K562 (cell line): ENCODE measurements around the gene KCNK1. TPM values are rescaled to one million over a fixed set of nuclear protein-coding genes. Genes with fewer than 3 reads are reported as not detected.

ENCODE experiments used
- BACH1 ChIP-seq: fragments of 200-800 bp; sonication (Bioruptor generic); IDR thresholded peaks from 2 replicates; pipeline ENCODE4 v1.6.1; 2016; ENCODE audit warnings: missing genetic modification characterization, missing compliant biosample characterization
- CREM ChIP-seq: IDR thresholded peaks from 2 replicates; pipeline ENCODE4 v1.6.1; 2014; ENCODE audit warnings: antibody characterized with exemption, low read depth
- DNMT1 ChIP-seq: fragments of 450-650 bp; IDR thresholded peaks from 2 replicates; pipeline ENCODE4 v1.6.1; 2016; ENCODE audit warnings: antibody characterized with exemption, mild to moderate bottlenecking
- EGR1 ChIP-seq: fragments of 450-650 bp; conservative IDR thresholded peaks from 2 replicates; pipeline ENCODE4 v1.6.1; 2017; ENCODE audit warnings: mild to moderate bottlenecking
- MEF2D ChIP-seq: conservative IDR thresholded peaks from 2 replicates; pipeline ENCODE4 v1.6.1; 2016; ENCODE audit warnings: low read depth, missing genetic modification characterization, missing compliant biosample characterization
- SREBF1 ChIP-seq: fragments of 150-350 bp; IDR thresholded peaks from 2 replicates; pipeline ENCODE4 v1.6.1; 2014; ENCODE audit warnings: antibody characterized with exemption, low read depth, low read length, borderline replicate concordance
- TRIM24 ChIP-seq, 2 experiments: fragments of 450-650 bp; IDR thresholded peaks; 2 replicates each; pipeline ENCODE4 v1.6.1; 2016
- ZC3H4 ChIP-seq: sonication (generic); formaldehyde crosslinking; IDR thresholded peaks from 2 replicates; pipeline ENCODE4 v1.9.0; 2021; ENCODE audit warnings: missing genetic modification reagents, borderline replicate concordance
- ZNF79 ChIP-seq: fragments of 250-450 bp; sonication (Bioruptor Pico); IDR thresholded peaks from 2 replicates; pipeline ENCODE4 v1.4.0; 2020; ENCODE audit warnings: low read depth, mild to moderate bottlenecking, moderate library complexity
- polyA plus RNA-seq, 8 experiments: library from polyadenylated mRNA; depleted of rRNA in 4 of 8; stranded (reverse) in 5 of 8; unstranded in 3 of 8; fragments of >200 nt; fragmentation: Nextera tagmentation in 2 of 8; fragmentation: Illumina TruSeq in 1 of 8; extraction: Ambion mirVana in 2 of 8; extraction: Trizol in 1 of 8; gene quantifications; 2 replicates each; pipeline versions ENCODE4 v1.2.1 to v1.2.3, GENCODE V29; 2011 to 2014; ENCODE audit warnings: inconsistent platforms in 1 of 8, missing spikeins in 1 of 8
- total RNA-seq, 7 experiments: library from RNA; depleted of rRNA in 6 of 7; stranded (reverse); fragments of >200 nt in 6 of 7; fragmentation: Illumina TruSeq in 2 of 7; extraction: Trizol in 2 of 7; gene quantifications; 2 replicates each; pipeline versions ENCODE4 v1.2.1 to v1.2.3, GENCODE V29; 2011 to 2021; ENCODE audit warnings: low replicate concordance in 1 of 7
- TF ChIP-seq, protein P1 (sequence below), 2 experiments: fragments of 450-650 bp; IDR thresholded peaks; 2 replicates each; pipeline ENCODE4 v1.6.1; 2018; ENCODE audit warnings: mild to moderate bottlenecking in 2 of 2, low read depth in 1 of 2; ENCODE audit not compliant: partially characterized antibody in 2 of 2
- TF ChIP-seq, protein P2 (sequence below): sonication (generic); formaldehyde crosslinking; IDR thresholded peaks from 2 replicates; pipeline ENCODE4 v1.8.1; 2023; ENCODE audit warnings: mild to moderate bottlenecking, missing genetic modification reagents
- TF ChIP-seq, protein P3 (sequence below): fragments of 450-650 bp; formaldehyde crosslinking; IDR thresholded peaks from 2 replicates; pipeline ENCODE4 v1.4.0; 2022; ENCODE audit warnings: missing genetic modification characterization
- TF ChIP-seq, protein P4 (sequence below): fragments of 250-450 bp; sonication (Bioruptor Pico); IDR thresholded peaks from 2 replicates; pipeline ENCODE4 v1.5.0; 2021; ENCODE audit warnings: mild to moderate bottlenecking, moderate library complexity
- TF ChIP-seq, protein P5 (sequence below), 2 experiments: IDR thresholded peaks in 1 of 2; conservative IDR thresholded peaks in 1 of 2; 2 replicates each; pipeline ENCODE4 v1.6.1; 2016; ENCODE audit warnings: low read depth in 2 of 2, mild to moderate bottlenecking in 1 of 2, missing compliant biosample characterization in 1 of 2, missing genetic modification characterization in 1 of 2, moderate library complexity in 1 of 2

Gene KCNK1
- total and polyA plus RNA-seq, 9 of the 15 experiments (the other 6 are each of a cell fraction or from before 2014, with no cell fraction given) = 3.1 to 22.7 (median 6.0) TPM

DNA sequence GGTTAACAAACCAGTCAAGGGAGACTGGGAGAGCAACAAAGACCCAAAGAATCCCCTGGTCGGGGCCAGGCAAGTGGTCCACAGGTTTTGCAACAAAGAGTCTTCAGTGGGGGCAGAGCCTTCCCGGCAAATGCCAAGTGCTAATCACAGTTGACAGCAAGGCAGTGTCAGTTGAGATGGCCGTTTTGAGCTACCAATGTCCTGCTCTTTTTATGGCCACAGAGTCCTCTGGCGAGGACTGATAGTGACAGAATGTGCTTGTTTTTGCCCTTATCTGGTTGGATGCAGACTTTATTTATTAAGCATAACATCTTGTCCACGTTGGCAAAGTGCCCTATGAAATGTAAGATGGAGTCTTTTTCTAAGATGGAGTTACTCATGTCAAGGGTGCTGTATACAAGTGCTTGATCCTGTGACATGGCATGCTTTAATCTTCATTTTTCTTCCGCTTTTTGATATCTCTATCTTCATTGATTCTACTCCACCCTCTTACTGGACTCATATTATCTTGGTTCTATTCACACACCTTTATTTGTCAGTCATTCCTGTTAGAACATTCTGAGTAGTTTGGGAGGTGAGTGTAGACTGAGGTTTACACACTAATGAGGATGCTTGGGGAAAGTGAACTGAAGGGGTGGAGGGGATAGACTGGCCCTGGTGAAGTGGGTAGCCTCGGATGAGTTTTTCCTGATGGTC is 51.8 kb downstream of the KCNK1 start (continued):
- TF ChIP-seq, protein P1, sequence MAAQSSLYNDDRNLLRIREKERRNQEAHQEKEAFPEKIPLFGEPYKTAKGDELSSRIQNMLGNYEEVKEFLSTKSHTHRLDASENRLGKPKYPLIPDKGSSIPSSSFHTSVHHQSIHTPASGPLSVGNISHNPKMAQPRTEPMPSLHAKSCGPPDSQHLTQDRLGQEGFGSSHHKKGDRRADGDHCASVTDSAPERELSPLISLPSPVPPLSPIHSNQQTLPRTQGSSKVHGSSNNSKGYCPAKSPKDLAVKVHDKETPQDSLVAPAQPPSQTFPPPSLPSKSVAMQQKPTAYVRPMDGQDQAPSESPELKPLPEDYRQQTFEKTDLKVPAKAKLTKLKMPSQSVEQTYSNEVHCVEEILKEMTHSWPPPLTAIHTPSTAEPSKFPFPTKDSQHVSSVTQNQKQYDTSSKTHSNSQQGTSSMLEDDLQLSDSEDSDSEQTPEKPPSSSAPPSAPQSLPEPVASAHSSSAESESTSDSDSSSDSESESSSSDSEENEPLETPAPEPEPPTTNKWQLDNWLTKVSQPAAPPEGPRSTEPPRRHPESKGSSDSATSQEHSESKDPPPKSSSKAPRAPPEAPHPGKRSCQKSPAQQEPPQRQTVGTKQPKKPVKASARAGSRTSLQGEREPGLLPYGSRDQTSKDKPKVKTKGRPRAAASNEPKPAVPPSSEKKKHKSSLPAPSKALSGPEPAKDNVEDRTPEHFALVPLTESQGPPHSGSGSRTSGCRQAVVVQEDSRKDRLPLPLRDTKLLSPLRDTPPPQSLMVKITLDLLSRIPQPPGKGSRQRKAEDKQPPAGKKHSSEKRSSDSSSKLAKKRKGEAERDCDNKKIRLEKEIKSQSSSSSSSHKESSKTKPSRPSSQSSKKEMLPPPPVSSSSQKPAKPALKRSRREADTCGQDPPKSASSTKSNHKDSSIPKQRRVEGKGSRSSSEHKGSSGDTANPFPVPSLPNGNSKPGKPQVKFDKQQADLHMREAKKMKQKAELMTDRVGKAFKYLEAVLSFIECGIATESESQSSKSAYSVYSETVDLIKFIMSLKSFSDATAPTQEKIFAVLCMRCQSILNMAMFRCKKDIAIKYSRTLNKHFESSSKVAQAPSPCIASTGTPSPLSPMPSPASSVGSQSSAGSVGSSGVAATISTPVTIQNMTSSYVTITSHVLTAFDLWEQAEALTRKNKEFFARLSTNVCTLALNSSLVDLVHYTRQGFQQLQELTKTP (IDR thresholded peaks at IDR 0.05; ENCODE audit: low read depth in 1 of 2, partially characterized antibody in 2 of 2) = peak; percentile 77 to 83
- peak; percentile 100 for TF ChIP-seq BACH1
- no peak for TF ChIP-seq DNMT1
- TF ChIP-seq, protein P2, sequence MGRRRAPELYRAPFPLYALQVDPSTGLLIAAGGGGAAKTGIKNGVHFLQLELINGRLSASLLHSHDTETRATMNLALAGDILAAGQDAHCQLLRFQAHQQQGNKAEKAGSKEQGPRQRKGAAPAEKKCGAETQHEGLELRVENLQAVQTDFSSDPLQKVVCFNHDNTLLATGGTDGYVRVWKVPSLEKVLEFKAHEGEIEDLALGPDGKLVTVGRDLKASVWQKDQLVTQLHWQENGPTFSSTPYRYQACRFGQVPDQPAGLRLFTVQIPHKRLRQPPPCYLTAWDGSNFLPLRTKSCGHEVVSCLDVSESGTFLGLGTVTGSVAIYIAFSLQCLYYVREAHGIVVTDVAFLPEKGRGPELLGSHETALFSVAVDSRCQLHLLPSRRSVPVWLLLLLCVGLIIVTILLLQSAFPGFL = no peak
- TF ChIP-seq, protein P3, sequence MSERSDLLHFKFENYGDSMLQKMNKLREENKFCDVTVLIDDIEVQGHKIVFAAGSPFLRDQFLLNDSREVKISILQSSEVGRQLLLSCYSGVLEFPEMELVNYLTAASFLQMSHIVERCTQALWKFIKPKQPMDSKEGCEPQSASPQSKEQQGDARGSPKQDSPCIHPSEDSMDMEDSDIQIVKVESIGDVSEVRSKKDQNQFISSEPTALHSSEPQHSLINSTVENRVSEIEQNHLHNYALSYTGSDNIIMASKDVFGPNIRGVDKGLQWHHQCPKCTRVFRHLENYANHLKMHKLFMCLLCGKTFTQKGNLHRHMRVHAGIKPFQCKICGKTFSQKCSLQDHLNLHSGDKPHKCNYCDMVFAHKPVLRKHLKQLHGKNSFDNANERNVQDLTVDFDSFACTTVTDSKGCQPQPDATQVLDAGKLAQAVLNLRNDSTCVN (CRISPR knock-in tag) = peak; percentile 100
- peak; percentile 98 for TF ChIP-seq TRIM24 (IDR thresholded peaks at IDR 0.05)
- TF ChIP-seq MEF2D (tag) = peak; percentile 100
- TF ChIP-seq ZNF79 (CRISPR knock-in tag) = peak; percentile 100
- peak; percentile 32; the same call in 1 of the 2 replicates for TF ChIP-seq EGR1
- TF ChIP-seq CREM = peak; percentile 77
- no peak for TF ChIP-seq SREBF1
- TF ChIP-seq, protein P4, sequence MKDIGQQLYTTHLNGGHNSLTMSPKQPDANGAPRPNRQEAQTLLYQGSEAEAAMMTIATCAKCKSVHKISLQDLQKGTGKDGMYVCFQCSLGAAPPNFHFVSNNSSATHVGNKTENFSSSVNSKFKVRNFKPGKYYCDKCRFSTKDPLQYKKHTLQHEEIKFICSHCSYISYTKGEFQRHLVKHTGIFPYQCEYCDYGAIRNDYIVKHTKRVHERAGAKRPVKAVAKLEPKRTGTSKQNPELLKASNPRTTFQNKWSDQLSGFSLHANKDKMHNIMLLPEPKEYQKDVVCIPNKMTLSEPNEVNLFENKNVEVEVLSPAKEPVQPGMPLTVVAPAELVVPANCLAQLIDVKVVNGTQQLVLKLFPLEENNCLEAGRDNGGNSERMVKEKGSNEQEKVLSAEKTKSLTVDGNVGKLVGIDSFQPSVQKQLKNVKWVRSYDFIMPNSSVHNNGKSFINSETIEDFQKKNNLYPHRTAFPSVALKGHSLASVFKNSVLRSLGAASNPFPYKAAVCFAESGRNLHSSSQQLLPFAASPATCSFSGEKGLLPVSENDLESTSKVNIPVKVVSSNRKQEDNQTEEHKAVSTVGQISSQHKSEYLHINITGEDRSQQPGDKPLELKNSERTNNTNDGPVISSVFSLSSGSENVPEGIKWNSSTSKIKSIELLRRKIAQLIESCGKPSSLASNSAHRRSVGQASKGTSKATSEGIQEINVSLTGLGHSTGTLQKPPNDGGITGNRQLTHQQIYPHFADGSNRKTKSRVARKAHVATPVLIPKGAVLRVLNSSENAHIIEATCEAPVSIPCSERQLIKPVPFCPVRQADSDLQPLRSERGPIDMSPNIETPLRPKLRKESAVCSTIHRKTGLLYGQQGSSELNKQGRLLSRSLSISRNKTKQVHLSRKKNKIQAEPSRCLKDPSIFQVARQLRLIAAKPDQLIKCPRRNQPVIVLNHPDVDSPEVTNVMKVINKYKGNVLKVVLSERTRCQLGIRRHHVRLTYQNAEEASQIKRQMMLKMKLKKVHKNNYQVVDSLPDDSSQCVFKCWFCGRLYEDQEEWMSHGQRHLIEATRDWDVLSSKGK (CRISPR knock-in tag) = peak; percentile 95
- TF ChIP-seq, protein P5, sequence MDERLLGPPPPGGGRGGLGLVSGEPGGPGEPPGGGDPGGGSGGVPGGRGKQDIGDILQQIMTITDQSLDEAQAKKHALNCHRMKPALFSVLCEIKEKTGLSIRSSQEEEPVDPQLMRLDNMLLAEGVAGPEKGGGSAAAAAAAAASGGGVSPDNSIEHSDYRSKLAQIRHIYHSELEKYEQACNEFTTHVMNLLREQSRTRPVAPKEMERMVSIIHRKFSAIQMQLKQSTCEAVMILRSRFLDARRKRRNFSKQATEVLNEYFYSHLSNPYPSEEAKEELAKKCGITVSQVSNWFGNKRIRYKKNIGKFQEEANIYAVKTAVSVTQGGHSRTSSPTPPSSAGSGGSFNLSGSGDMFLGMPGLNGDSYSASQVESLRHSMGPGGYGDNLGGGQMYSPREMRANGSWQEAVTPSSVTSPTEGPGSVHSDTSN (CRISPR knock-in tag; IDR thresholded peaks at IDR 0.05; ENCODE audit: low read depth) = no peak
- TF ChIP-seq, protein P5 (tag; conservative IDR thresholded peaks at IDR 0.05; ENCODE audit: low read depth) = peak; percentile 98
- TF ChIP-seq ZC3H4 (CRISPR knock-in tag) = no peak
